GM21576 (cell line): ENCODE measurements around the gene COX19.
"Not testable (repeated sequence)": the region's sequence is repeated elsewhere in the genome, so short reads cannot be mapped to it uniquely, and the experiment has no call there.

Experiments used
- ATAC-seq: cut with Tn5 transposase; IDR thresholded peaks from one replicate; pipeline ENCODE4 v1.9.1; 2021; ENCODE audit warnings: mild to moderate bottlenecking, moderate library complexity; ENCODE audit not compliant: unreplicated experiment

COX19 gene

DNA sequence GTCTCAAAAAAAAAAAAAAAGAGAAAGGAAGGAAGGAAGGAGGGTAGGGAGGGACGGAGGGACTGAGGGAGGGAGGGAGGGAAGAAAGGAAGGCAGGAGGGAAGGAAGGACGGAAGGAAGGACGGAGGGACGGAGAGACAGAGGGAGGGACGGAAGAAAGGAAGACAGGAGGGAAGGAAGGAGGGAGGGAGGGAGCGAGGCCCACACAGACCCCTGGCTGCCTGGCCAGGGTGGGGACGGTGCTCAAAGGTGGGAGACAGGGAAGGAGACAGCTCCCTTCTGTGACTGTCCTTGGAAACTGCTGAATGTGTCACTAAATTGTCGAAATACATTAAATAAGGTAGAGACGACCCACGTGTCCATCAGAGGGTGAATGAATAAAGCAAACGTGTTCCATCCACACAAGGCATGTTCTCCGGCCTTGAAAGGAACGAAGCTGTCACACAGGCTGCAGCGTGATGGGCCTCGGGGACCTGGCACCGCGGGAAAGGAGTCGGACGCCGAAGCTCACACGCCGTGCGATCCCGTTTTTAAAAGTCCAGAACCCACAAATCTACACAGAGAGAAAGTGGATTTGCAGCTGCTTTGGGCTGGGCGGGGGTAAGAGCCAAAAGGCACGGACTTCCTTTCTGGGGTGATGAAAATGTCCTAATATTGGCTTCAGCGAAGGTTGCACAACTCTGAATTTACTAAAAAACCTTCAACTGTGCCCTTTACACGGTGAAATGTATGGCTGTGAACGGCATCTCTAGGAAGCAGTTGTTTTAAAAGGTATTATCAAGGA lies 44.2 kb downstream of the COX19 start:
- ATAC-seq, result no peak

DNA sequence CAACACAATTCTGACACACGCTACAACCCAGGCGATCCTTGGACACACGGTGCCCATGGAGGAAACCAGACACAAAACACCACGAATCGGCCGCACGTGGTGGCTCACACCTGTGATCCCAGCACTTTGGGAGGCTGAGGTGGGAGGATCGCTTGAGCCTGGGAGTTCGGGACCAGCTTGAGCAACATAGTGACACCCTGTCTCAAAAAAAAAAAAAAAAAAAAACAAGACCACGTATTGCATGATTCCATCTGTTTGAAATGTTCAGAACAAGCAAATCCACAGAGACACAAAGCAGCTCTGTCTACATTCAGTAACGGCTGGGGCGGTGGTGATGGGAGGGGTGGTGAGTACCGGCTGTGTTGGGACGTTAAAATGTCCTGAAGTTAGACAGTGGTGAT lies 46.0 kb downstream of the COX19 start:
- no peak for ATAC-seq

DNA sequence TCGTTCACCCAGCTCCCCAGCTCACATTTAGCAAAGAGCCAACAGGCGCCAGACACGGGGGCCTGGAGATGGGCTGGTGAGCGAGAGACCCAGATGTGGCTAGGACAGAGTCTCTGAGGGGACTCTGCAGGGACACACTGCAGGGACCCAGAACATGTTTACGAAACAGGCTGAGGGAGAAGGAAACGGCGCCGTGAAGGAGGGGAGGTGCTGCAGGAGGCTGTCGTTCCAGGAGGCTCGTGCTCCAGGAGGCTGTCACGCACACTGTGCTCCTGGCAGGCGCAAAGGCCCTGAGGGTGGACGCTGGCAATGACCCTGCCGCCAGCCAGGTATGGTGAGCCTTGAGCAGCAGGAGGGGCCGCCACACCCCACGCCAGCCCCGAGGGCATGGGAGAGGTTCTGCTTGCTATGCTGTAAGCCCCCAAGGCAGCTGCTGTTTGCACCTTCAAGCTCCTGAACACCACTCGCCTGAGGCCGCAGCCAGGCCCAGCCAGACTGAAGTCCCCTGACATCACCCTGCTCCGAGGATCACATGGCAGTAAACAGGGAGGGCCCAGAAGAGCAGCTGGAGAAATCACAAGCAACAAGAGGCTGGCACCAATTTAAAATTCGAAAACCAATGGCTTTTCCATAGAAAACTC lies 48.2 kb downstream of the COX19 start:
- no peak for ATAC-seq

DNA sequence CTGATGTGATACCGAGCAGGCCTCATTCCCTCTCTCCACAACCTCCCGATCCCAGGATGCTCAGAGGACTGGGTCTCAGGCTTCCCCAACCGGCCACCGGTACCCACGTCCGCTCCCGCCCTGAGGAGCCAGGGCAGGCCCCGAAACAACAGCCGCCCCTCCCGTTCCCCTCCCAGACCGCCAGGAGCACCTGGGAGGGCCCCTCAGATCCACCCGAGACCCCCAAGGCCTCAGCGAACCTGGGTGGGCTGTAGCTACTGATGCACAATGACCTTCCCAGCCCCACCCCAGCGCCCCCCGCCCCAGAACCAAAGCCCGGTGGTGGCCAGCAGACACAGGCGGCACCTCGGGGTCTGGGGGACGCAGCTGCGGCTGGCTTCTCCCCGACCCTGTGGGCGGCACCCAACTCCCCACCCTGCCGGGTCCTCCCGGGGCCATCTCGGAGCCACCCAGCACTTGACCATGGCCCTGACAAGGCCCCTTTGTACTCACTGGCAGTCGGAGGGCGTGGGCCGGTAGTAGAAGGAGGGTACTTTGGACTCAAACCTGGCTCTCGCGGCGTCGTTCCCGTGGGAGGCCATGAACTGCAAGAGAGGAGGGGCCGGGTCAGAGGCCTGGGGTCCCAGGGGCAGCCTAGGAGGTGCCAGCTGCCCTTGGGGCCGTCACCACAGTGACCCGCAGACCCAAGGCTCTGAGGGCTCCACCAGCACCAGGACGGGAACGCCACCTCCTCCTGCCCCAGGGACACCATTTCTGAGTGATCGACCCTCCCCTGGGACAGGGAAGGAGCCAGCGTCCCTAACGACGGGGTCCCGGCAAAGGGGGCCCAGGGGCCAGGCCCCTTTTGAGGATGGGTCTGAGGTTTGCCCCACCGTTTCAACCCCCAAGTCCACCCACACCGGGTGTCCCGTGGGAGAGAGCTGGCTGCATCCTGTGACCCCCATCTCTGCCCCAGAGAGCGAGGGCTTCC lies 49.0 kb downstream of the COX19 start:
- ATAC-seq, result no peak

DNA sequence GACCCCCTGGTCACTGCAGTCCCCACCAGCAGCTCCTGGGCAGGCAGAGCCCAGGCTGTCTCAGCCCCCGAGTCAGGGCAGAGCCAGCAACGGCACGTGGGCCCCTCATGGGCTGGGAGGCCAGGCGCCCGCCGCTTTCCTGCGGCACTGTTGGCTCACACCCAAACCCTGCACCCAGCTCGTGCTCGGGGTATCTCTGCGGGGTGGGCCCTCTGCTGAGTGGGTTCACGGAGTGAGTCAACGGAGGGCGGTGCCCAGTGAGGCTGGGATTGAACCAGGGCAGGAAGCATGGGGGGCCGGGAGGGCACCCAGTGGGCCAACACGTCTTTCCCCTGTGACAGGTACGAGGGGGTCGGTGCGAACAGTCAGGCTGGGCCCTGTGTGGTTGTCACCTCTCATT lies 49.7 kb downstream of the COX19 start:
- no peak for ATAC-seq

DNA sequence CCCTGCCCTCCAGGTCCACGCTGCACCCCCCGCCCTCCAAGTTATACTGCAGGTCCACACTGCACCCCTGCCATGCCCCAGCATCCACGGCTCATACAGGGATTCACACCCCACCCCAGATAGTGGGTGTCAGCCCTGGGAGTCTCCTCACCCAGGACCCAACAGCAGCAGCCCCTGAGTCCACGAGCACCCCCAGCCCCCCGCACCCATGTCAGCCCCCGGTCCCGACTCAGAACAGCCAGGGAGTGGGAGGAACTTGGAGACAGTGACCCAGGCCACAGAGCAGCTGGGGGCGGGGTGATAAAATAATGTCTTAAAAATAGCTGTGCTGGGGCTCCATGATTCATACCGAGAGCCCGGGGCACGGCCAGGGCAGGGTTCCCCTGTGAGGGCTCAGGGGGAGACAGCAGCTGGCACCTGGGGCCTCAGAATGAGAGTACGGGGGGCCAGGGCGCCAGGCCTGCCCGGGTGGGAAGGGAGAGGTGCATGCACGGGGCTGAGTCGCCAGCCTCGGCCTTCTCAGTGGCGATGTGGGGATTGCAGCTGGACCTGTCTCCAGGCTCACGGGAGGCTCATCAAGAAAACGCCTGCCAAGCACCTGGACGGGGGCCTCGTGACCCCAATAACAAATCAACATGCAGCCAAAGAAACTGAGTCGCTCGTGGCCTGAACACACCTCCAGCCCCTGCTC lies 50.7 kb downstream of the COX19 start:
- peak; percentile 56 for ATAC-seq

DNA sequence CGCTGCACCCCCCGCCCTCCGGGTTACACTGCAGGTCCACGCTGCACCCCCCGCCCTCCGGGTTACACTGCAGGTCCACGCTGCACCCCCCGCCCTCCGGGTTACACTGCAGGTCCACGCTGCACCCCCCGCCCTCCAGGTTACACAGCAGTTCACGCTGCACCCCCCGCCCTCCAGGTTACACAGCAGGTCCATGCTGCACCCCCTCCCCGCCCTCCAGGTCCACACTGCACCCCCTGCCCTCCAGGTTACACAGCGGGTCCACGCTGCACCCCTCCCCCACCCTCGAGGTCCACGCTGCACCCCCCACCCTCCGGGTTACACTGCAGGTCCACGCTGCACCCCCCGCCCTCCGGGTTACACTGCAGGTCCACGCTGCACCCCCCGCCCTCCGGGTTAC lies 51.3 kb downstream of the COX19 start:
- not testable (repeated sequence) for ATAC-seq

DNA sequence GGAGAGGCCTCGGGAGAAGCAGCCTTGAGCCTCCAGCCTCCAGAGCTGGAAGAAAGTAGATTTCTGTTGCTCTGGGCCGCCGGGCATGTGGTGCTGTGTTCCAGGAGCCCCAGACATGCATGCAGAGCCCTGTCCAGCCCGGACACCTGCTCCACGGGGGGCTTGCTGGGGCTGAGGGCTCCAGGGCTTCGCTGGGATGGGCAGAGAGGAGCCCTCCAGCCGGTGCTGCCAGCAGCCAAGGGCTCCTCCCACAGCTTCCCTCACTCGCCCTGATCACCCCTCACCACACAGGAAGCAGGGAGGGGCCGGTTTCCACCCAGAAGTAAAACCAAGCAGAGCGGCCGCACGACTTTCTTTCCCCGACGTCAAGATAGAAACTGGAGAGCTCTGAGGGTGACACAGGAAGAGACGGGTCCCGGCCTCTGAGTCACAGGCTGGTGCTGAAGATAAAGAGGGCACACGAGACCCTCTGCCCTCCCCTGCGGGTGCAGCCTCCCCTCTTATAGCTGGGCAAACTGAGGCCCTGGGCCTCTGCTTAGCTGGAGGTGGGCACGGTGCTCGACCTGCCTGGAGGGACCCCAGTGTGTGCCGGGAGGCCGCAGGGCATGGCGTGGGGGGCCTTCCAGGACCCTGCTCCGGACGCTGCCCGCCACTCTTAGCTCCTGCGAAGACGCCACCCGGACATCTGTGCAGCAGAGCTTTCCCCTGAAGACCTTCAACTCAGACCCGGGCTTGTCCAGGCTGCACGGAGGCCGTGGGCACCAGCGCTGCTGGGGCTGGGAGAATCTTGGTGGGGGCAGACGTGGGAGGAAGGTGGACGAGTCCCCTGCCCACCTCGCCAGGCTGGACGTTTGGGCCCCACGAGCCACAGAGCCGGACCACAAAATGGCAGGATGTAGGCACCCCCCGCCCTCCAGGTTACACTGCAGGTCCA lies 52.0 kb downstream of the COX19 start:
- ATAC-seq, result peak; percentile 74

DNA sequence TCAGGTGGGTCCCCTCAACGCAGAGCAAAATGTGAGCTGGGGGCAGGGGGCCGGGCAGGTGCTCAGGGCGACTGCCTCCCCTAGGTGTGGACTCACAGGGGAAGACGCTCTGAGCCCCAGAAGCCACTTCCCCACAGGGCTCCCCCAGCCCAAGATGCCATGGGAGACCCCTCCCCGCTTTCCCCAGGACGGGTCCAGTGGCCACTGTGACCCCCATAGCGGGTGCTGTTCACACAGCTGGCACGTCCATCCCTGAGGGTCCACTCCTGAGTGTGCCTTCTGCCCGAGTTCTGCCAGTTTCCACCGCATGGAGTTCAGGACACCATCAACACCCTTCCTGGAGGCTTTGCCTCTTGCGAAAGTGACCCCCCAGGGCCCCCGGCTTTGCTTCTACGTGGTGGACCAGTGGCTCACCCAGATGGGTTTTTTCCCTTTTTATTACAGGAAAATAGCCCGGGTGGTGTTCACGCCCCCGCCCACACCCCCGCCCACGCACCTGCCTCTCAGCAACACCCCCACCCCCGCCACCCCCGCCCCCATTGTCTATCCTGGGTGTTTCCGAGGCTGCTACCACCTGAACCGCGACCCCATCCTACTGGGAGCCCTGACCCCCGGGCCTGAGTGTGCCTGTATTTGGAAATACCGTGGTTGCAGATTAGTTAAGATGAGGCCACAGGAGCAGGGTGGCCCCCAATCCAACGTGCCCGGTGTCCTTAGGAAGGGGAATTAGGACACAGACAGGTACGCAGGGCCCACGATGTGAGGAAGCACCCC lies 52.8 kb downstream of the COX19 start:
- no peak for ATAC-seq

DNA sequence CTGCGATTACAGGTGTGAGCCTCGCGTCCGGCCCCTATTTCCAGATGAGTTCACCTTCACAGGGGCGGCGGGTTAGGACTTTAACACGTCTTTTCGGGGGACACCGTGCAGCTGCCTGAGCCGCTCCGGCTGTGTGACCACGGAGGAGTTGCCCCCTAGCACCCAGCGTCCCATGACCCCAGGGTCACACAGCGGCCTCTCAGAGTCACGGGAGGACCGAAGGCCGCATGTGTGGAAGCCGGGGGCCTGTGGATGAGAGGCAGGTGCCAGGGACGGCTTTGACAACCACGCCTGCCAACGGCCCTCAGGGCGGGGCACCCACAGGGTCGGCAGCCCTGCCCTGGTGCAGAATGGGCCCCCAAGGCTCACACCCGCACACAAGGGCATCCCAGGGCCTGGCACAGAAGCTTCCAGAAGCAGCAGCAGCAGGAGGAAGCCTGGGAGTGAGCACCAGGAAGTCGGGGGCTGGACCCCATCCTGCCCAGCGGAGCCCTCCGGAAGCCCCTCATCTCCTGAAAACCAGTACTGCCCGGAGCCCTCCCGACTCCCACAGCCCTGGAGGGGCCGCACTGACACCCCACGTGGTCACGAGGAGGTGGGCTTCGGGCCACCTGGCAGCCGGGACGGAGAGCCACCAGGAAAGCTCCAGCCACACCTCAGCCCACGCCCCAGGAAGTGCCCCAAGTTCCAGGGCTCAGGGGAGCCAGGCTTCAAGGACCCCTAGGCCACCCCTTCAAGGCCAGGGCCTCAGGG lies 53.6 kb downstream of the COX19 start:
- ATAC-seq, result no peak

DNA sequence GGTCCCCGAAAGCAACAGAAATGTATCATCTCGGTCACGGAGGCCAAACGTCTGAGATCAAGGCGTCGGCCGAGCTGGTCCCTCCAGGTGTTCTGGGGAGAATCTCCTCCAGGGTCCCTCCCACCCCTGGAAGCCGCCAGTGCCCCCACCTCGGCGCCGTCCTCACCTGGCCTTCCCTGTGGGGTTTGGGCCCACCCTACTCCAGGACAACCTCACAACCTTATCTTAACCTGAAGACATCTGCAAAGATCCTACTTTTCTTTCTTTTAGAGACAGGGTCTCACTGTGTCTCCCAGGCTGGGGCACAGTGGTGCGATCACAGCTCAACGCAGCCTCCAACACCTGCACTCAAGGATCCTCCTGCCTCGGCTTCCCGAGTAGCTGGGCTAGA lies 54.3 kb downstream of the COX19 start:
- no peak for ATAC-seq

DNA sequence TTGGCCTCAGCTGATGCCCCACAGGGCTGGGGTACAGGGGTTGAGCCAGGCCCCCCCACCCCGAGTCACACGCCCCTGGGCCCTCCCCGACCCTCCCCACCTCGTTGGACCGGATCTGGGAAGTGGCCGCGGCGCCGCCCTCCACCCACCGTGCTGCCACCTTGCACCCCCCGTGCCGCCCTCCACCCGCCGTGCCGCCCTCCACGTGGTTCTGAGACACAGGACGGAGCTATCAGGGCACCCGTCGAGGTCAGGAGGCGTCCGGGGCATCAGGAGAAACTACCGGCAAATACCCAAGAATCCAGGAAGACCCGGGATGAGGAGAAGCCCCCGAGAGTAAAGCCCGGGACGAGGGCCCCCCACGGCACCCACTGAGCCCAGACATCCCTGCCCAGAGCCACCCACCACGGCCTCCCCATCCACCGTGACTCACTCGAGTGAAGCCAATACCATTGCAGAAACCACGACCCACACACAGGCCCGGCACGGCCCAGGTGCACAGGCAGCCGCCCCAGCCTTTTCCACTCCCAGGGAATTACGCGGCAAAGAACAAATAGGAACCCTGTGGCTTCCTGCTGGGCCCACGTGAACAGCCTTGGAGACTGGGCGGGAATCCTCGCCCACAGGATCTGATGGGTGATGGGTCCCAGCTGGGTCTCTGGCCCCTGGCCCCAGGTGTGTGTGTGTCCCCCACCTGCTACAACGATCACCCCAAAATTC lies 54.8 kb downstream of the COX19 start:
- no peak for ATAC-seq

DNA sequence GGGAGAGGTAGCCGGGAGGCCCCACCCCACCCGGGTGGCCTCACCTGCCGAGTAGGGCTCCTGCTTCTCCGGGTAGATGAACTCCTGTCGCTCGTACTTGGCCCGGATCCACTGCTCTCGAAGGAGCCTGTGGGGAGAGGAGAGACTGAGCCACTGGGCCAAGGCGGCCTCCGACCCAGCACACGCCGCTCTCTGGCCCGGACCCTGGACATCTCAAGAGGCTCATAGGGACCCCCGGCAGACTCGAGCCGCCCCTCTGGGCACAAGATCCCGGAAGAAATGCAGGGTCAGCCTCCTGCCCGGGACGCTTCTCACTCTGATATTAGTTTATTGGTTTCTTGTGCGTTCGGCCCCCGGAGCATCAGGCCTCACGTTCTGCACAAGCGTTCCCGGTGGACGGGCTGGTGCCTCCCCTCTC lies 55.4 kb downstream of the COX19 start:
- ATAC-seq, result no peak

DNA sequence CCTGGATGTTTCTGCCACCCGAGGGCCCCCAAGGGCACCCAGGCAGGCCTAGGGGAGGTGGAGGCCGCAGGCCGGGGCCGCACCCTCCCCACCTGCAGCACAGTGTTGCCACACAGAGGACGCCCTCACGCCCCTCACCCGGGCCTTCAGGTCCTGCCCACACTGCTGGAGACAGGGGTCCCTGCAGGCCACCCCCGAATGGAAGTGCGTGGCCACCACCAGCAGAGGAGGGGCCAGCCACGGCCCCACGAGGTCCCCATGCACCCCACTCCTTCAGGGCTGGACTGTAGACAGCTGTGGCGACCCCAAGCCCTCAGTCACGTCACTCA lies 56.3 kb downstream of the COX19 start:
- no peak for ATAC-seq

DNA sequence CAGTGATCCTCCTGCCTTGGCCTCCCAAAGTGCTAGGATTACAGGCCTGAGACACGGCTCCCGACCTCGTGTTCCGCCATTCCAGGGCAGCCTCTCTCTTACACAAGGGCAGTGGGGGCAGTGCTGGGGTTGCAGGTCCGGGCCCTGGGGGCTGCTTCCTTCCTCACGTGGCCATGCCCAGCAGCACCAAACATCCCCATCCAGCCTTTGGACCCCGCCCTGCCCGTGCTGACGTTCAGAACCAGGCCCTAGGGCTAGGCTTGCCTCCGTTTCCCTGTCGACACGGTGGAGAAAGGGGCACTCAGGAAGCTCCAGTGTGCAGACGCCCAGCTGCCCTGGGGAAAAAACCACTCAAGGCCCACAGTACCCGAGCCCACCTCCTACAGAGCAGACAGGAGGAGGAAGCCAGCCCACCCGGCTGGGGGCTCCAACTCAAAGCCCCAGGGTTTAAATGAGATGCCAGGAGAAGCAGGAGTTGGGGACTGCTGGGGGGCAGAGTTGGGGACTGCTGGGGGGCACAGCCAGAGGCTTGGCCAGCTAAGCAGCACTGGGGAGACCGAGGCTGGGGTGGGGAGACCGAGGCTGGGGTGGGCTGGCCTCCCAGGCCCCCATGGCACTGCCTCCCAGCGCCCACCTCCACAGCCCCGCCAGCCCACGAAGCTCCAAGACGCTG lies 56.8 kb downstream of the COX19 start:
- no peak for ATAC-seq

DNA sequence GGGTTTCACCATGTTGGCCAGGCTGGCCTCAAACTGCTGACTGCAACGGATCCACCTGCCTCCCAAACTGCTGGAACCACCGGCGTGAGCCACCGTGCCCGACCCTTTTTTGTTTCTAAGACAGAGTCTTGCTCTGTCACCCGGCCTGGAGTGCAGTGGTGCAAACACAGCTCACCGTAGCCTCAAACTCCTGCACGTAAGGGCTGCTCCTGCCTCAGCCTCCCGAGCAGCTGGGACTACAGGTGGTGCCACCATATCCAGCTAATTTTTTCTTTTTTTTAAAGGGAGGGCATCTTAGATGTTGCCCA lies 57.3 kb downstream of the COX19 start:
- no peak for ATAC-seq

DNA sequence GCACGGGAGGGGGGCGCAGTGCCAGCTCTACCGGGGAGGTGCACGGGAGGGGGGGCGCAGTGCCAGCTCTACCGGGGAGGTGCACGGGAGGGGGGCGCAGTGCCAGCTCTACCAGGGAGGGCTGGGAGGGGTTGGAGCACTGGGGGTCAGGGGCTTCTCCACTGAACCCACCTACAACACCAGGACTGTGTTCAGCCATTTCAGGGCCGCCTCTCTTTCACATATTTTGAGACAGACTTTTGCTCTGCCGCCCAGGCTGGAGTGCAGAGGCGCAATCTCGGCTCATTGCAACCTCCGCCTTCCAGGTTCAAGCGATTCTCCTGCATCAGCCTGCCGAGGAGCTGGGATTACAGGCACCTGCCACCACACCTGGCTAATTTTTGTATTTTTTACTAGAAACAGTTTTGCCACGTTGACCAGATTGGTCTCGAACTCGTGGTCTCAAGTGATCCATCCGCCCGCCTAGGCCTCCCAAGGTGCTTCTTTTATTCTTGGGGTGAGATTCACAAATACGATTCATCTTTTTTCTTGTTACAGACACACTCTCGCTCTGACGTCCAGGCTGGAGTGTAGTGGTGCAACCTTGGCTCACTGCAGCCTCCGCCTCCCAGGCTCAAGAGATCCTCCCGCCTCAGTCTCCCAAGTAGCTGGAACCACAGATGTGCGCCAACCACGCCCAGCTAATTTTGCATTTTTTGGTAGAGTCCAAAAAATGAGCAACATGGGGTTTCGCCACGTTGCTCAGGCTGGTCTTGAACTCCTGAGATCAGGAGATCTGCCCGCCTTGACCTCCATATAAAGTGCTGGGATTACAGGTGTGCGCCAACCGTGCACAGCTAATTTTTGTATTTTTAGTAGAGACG lies 57.9 kb downstream of the COX19 start:
- no peak for ATAC-seq
